K562 (cell line): ENCODE measurements around the gene PTOV1. TPM values are rescaled to one million over a fixed set of nuclear protein-coding genes. Genes with fewer than 3 reads are reported as not detected.

Source experiments
- ATF6 ChIP-seq: sonication (generic); formaldehyde crosslinking; IDR thresholded peaks from 2 replicates; pipeline ENCODE4 v1.4.0; 2020; ENCODE audit warnings: mild to moderate bottlenecking, missing genetic modification reagents
- ELK1 ChIP-seq: sonication (generic); formaldehyde crosslinking; IDR thresholded peaks from 2 replicates; pipeline ENCODE4 v1.8.1; 2022; ENCODE audit warnings: missing genetic modification reagents
- FOXJ2 ChIP-seq: fragments of 200-800 bp; sonication (Bioruptor generic); IDR thresholded peaks from 2 replicates; pipeline ENCODE4 v1.6.1; 2016; ENCODE audit warnings: missing genetic modification characterization, missing compliant biosample characterization
- FOXK1 ChIP-seq: sonication (generic); formaldehyde crosslinking; IDR thresholded peaks from 2 replicates; pipeline ENCODE4 v1.8.0; 2022; ENCODE audit warnings: missing genetic modification reagents, mild to moderate bottlenecking, borderline replicate concordance
- GATAD2B ChIP-seq: fragments of 450-650 bp; IDR thresholded peaks from 2 replicates; pipeline ENCODE4 v1.6.1; 2017; ENCODE audit warnings: mild to moderate bottlenecking, borderline replicate concordance
- MTF1 ChIP-seq: fragments of 250-450 bp; sonication (Bioruptor Pico); IDR thresholded peaks from 2 replicates; pipeline ENCODE4 v1.9.0; 2021; ENCODE audit warnings: moderate library complexity, mild to moderate bottlenecking, inconsistent platforms, borderline replicate concordance
- MXI1 ChIP-seq: IDR thresholded peaks from 2 replicates; pipeline ENCODE4 v1.6.1; 2011; ENCODE audit warnings: low read depth, mild to moderate bottlenecking, improper control_type of control experiment, low read length
- NONO ChIP-seq, 2 experiments: fragments of 200-400 bp in 1 of 2; fragments of 450-650 bp in 1 of 2; formaldehyde crosslinking in 1 of 2; IDR thresholded peaks; 2 replicates each; pipeline ENCODE4 v1.6.1; 2017; ENCODE audit warnings: low read depth in 2 of 2, mild to moderate bottlenecking in 2 of 2, moderate library complexity in 2 of 2, low read length in 1 of 2
- PHF8 ChIP-seq: fragments of 200-600 bp; sonication (generic); IDR thresholded peaks from 2 replicates; pipeline ENCODE4 v1.6.1; 2012; ENCODE audit warnings: mixed run types, mild to moderate bottlenecking, inconsistent platforms, low read length, moderate library complexity, borderline replicate concordance
- SMARCE1 ChIP-seq: fragments of 450-650 bp; IDR thresholded peaks from 2 replicates; pipeline ENCODE4 v1.7.1; 2016; ENCODE audit warnings: mild to moderate bottlenecking
- SMC3 ChIP-seq: conservative IDR thresholded peaks from 2 replicates; pipeline ENCODE4 v1.6.1; 2011; ENCODE audit warnings: low read depth, low read length, improper control_type of control experiment; ENCODE audit not compliant: insufficient read depth
- TAF7 ChIP-seq: fragments of 450-650 bp; IDR thresholded peaks from 2 replicates; pipeline ENCODE4 v1.6.1; 2016; ENCODE audit warnings: missing genetic modification characterization, missing compliant biosample characterization
- TRIM24 ChIP-seq, 2 experiments: fragments of 450-650 bp; IDR thresholded peaks; 2 replicates each; pipeline ENCODE4 v1.6.1; 2016
- VEZF1 ChIP-seq: fragments of 200-800 bp; sonication (Bioruptor generic); IDR thresholded peaks from 2 replicates; pipeline ENCODE4 v1.6.1; 2017; ENCODE audit warnings: missing genetic modification characterization, missing compliant biosample characterization
- YY1 ChIP-seq, 3 experiments: IDR thresholded peaks; 2 replicates each; pipeline ENCODE4 v1.6.1; 2011; ENCODE audit warnings: low read length in 2 of 3, mild to moderate bottlenecking in 2 of 3, moderate library complexity in 2 of 3, borderline replicate concordance in 1 of 3, control low read depth in 1 of 3, low read depth in 1 of 3; ENCODE audit not compliant: insufficient read depth in 3 of 3, insufficient replicate concordance in 2 of 3, control insufficient read depth in 1 of 3, insufficient read length in 1 of 3; ENCODE audit errors: extremely low read depth in 1 of 3
- ZNF146 ChIP-seq: IDR thresholded peaks from one replicate; pipeline ENCODE4 v1.6.1; 2018; ENCODE audit warnings: missing compliant biosample characterization; ENCODE audit not compliant: unreplicated experiment
- ZNF511 ChIP-seq: sonication (generic); formaldehyde crosslinking; IDR thresholded peaks from 2 replicates; pipeline ENCODE4 v1.8.0; 2022; ENCODE audit warnings: mild to moderate bottlenecking, missing genetic modification reagents
- ZNF584 ChIP-seq: fragments of 200-800 bp; sonication (Bioruptor generic); IDR thresholded peaks from 2 replicates; pipeline ENCODE4 v1.6.1; 2016; ENCODE audit warnings: low read depth, mild to moderate bottlenecking, missing genetic modification characterization, missing compliant biosample characterization
- ZNF644 ChIP-seq: fragments of 200-800 bp; sonication (Bioruptor generic); IDR thresholded peaks from 2 replicates; pipeline ENCODE4 v1.6.1; 2016; ENCODE audit warnings: low read depth, missing genetic modification characterization, missing compliant biosample characterization
- ZNF696 ChIP-seq: fragments of 250-450 bp; sonication (Bioruptor Pico); conservative IDR thresholded peaks from 2 replicates; pipeline ENCODE4 v1.4.0; 2020; ENCODE audit warnings: mild to moderate bottlenecking, moderate library complexity
- polyA plus RNA-seq, 8 experiments: library from polyadenylated mRNA; depleted of rRNA in 4 of 8; stranded (reverse) in 5 of 8; unstranded in 3 of 8; fragments of >200 nt; fragmentation: Nextera tagmentation in 2 of 8; fragmentation: Illumina TruSeq in 1 of 8; extraction: Ambion mirVana in 2 of 8; extraction: Trizol in 1 of 8; gene quantifications; 2 replicates each; pipeline versions ENCODE4 v1.2.1 to v1.2.3, GENCODE V29; 2011 to 2014; ENCODE audit warnings: inconsistent platforms in 1 of 8, missing spikeins in 1 of 8
- total RNA-seq, 7 experiments: library from RNA; depleted of rRNA in 6 of 7; stranded (reverse); fragments of >200 nt in 6 of 7; fragmentation: Illumina TruSeq in 2 of 7; extraction: Trizol in 2 of 7; gene quantifications; 2 replicates each; pipeline versions ENCODE4 v1.2.1 to v1.2.3, GENCODE V29; 2011 to 2021; ENCODE audit warnings: low replicate concordance in 1 of 7

PTOV1 gene
- total and polyA plus RNA-seq, 9 of the 15 experiments (the other 6 are each of a cell fraction or from before 2014, with no cell fraction given) = 4.9 to 169 (median 43.5) TPM

GRCh38 chr19:49890349-49891311, 39.7 kb downstream of the PTOV1 start (continued):
- peak; percentile 7; the same call in 1 of the 2 replicates for TF ChIP-seq ZNF511 (CRISPR knock-in tag)
- TF ChIP-seq ELK1 (CRISPR knock-in tag) = 0 out of 2 replicates have a peak, but pooled peaks have one; percentile 28
- no peak for TF ChIP-seq ZNF584 (CRISPR knock-in tag)
- TF ChIP-seq MXI1 = no peak
- no peak for TF ChIP-seq NONO (IDR thresholded peaks at IDR 0.05; ENCODE audit: low read depth in 2 of 2, low read length in 1 of 2)
- no peak for TF ChIP-seq TRIM24 (IDR thresholded peaks at IDR 0.05)
- no peak for TF ChIP-seq MTF1
- peak; percentile 42 for TF ChIP-seq ATF6
- TF ChIP-seq ZNF644 (tag) = no peak
- peak; percentile 43; the same call in 1 of the 2 replicates for TF ChIP-seq PHF8
- TF ChIP-seq VEZF1 (CRISPR knock-in tag) = peak; percentile 96
- TF ChIP-seq YY1 (IDR thresholded peaks at IDR 0.05; ENCODE audit: borderline replicate concordance in 1 of 3, control insufficient read depth in 1 of 3, extremely low read depth in 1 of 3, insufficient read depth in 3 of 3, insufficient read length in 1 of 3, insufficient replicate concordance in 2 of 3, low read depth in 1 of 3, low read length in 2 of 3) = no peak
- TF ChIP-seq ZNF146 (CRISPR knock-in tag) = peak; percentile 5
- 0 out of 2 replicates have a peak, but pooled peaks have one; percentile 6 for TF ChIP-seq FOXJ2 (tag)
- no peak for TF ChIP-seq SMARCE1
- no peak for TF ChIP-seq ZNF696 (CRISPR knock-in tag)
- TF ChIP-seq FOXK1 (CRISPR knock-in tag) = peak; percentile 91
- no peak for TF ChIP-seq GATAD2B
- TF ChIP-seq TAF7 (tag) = peak; percentile 16; the same call in 1 of the 2 replicates
- TF ChIP-seq SMC3 = no peak
